ENCODE measurements around the gene B3GNT2. TPM values are rescaled to one million over a fixed set of nuclear protein-coding genes. Genes with fewer than 3 reads are reported as not detected.

Gene B3GNT2
- total and polyA plus RNA-seq, 2 donors from 2014 or later, result 17.5 to 35.0 TPM

DNA sequence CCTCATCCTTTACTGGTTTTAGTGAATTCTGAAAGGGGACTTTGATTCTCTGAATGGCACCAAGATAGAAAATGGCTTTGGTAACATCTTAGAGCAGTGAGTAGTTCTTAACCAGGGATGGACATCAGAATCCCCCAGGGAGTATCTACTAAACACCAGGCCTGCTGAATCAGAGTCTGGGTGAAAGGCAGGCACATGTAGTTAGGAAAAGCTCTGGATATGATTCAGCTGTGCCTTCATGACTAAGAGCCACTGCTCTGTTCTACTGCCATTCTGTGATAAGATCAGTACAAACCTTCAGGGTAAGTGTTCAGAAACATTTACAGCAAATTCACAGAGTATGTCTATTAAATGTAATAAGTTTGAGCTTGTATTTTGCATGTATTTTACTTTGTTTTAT, 46.2 kb upstream of the B3GNT2 start:
- Histone ChIP-seq H3K4me1 (ENCODE audit: control insufficient read depth in 2 of 3, insufficient read depth in 2 of 3, low read depth in 1 of 3, low read length in 3 of 3) (no peaks in the 10 kb centered on the region), H3K4me3 (ENCODE audit: low read length in 3 of 3) (no peak overlapping the region), H3K27ac (ENCODE audit: low read depth in 2 of 2, low read length in 2 of 2) (no peak overlapping the region), H3K36me3 (ENCODE audit: control insufficient read depth in 2 of 3, insufficient read depth in 3 of 3, low read length in 3 of 3) (no peaks in the 10 kb centered on the region), H3K9ac (ENCODE audit: low read length in 3 of 3) (no peak overlapping the region), H3K9me3 (ENCODE audit: control insufficient read depth in 2 of 3, insufficient read depth in 1 of 3, low read length in 3 of 3) (no peaks in the 10 kb centered on the region), H3K27me3 (ENCODE audit: control insufficient read depth, insufficient read depth, low read length) (no peaks in the 10 kb centered on the region)
- no peak for TF ChIP-seq CTCF (IDR thresholded peaks at IDR 0.05; ENCODE audit: borderline replicate concordance, extremely low read depth, insufficient read depth)
- intact Hi-C loops (cut with DNase I), result no loop called here
- no peak for FAIRE-seq
- DNase-seq, result peak in 1 of 5 donors; percentile 15

- no peak for TF ChIP-seq CTCF (IDR thresholded peaks at IDR 0.05; ENCODE audit: borderline replicate concordance, extremely low read depth, insufficient read depth)
Measured at GRCh38 chr2:62150597-62151305, 45.2 kb upstream of the B3GNT2 start.

DNA sequence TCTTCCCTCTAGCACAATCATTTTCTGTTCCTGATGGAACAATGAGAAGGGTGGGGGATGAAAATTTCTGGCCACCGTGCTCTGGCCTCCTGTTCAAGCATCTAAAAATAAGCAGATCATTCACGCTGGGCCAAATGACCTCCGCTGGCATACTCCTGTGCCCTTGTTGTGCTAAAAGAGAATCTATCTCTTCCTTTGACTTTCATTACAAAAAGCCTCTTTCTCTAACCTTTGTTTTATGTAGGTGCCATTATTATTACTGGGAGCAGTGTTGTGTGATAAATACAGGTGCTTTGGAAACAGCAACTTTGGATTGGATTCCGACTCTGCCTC, 44.6 kb upstream of the B3GNT2 start:
- Histone ChIP-seq H3K4me1 (ENCODE audit: control insufficient read depth in 2 of 3, insufficient read depth in 2 of 3, low read depth in 1 of 3, low read length in 3 of 3) (no peaks in the 10 kb centered on the region), H3K9ac (ENCODE audit: low read length in 3 of 3) (no peak overlapping the region), H3K36me3 (ENCODE audit: control insufficient read depth in 2 of 3, insufficient read depth in 3 of 3, low read length in 3 of 3) (no peaks in the 10 kb centered on the region), H3K27ac (ENCODE audit: low read depth in 2 of 2, low read length in 2 of 2) (no peak overlapping the region), H3K9me3 (ENCODE audit: control insufficient read depth in 2 of 3, insufficient read depth in 1 of 3, low read length in 3 of 3) (peaks cover 0 to 6% (median 2%) of the 10 kb centered on the region in 3 donors), H3K27me3 (ENCODE audit: control insufficient read depth, insufficient read depth, low read length) (no peaks in the 10 kb centered on the region), H3K4me3 (ENCODE audit: low read length in 3 of 3) (no peak overlapping the region)
- FAIRE-seq (no peak), DNase-seq (no peak)
- TF ChIP-seq CTCF (IDR thresholded peaks at IDR 0.05; ENCODE audit: borderline replicate concordance, extremely low read depth, insufficient read depth), result no peak
- intact Hi-C loops (cut with DNase I), result no loop called here

More at GRCh38 chr2:62150597-62151305, 45.2 kb upstream of the B3GNT2 start:
- Histone ChIP-seq H3K9ac (ENCODE audit: low read length in 3 of 3) (no peak overlapping the region), H3K27me3 (ENCODE audit: control insufficient read depth, insufficient read depth, low read length) (no peaks in the 10 kb centered on the region), H3K4me1 (ENCODE audit: control insufficient read depth in 2 of 3, insufficient read depth in 2 of 3, low read depth in 1 of 3, low read length in 3 of 3) (no peaks in the 10 kb centered on the region), H3K27ac (ENCODE audit: low read depth in 2 of 2, low read length in 2 of 2) (no peak overlapping the region), H3K9me3 (ENCODE audit: control insufficient read depth in 2 of 3, insufficient read depth in 1 of 3, low read length in 3 of 3) (peaks cover 0 to 6% (median 2%) of the 10 kb centered on the region in 3 donors), H3K4me3 (ENCODE audit: low read length in 3 of 3) (no peak overlapping the region), H3K36me3 (ENCODE audit: control insufficient read depth in 2 of 3, insufficient read depth in 3 of 3, low read length in 3 of 3) (no peaks in the 10 kb centered on the region)
- DNase-seq, result no peak
- FAIRE-seq, result no peak
- intact Hi-C loops (cut with DNase I), result no loop called here

DNA sequence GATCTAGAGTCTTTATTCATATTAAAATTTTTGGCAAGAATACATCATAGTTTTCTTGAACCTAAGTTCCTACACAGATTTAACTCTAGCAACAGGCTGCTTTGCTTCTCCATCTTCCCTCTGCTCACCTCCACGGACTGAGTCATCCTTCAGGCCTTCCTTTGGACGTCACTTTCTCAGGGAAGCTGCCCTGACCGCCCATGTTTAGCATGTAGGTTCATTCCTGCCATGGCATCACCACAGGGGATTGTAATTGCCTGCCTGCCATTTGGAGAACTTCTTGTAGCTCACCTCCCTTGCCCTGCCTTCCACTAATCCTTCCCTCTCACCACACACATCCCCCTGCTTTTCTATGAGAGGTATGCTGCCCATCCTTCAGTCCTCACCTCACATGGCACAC, 43.9 kb upstream of the B3GNT2 start:
- DNase-seq (no peak), FAIRE-seq (no peak)
- H3K36me3 ChIP-seq (ENCODE audit: control insufficient read depth in 2 of 3, insufficient read depth in 3 of 3, low read length in 3 of 3), result no peaks in the 10 kb centered on the region
- H3K4me1 ChIP-seq (ENCODE audit: control insufficient read depth in 2 of 3, insufficient read depth in 2 of 3, low read depth in 1 of 3, low read length in 3 of 3), result no peaks in the 10 kb centered on the region
- peaks cover 0 to 6% (median 2%) of the 10 kb centered on the region in 3 donors for H3K9me3 ChIP-seq (ENCODE audit: control insufficient read depth in 2 of 3, insufficient read depth in 1 of 3, low read length in 3 of 3)
- H3K4me3 ChIP-seq (ENCODE audit: low read length in 3 of 3), result no peak overlapping the region
- intact Hi-C loops (cut with DNase I), result no loop called here
- H3K27me3 ChIP-seq (ENCODE audit: control insufficient read depth, insufficient read depth, low read length), result no peaks in the 10 kb centered on the region
- no peak for TF ChIP-seq CTCF (IDR thresholded peaks at IDR 0.05; ENCODE audit: borderline replicate concordance, extremely low read depth, insufficient read depth)
- H3K27ac ChIP-seq (ENCODE audit: low read depth in 2 of 2, low read length in 2 of 2), result no peak overlapping the region
- H3K9ac ChIP-seq (ENCODE audit: low read length in 3 of 3), result no peak overlapping the region

Measured in kidney (tissue), 14 donors.